Tibial nerve (tissue), 4 donors: ENCODE results near the gene SCN4B.

Experiments
- CTCF ChIP-seq, 5 experiments: fragments of 200-600 bp in 3 of 5; fragments of 450-650 bp in 2 of 5; sonication (generic) in 3 of 5; IDR thresholded peaks; one replicate each; pipeline ENCODE4 v1.5.1; 2016 to 2019; ENCODE audit warnings: antibody characterized with exemption in 5 of 5, mild to moderate bottlenecking in 3 of 5, moderate library complexity in 2 of 5
- EP300 ChIP-seq, 2 donors: sonication (generic); formaldehyde crosslinking; IDR thresholded peaks; one replicate each; pipeline ENCODE4 v1.6.1; 2017; ENCODE audit warnings: antibody characterized with exemption in 2 of 2, mild to moderate bottlenecking in 1 of 2
- POLR2A ChIP-seq, 2 donors: fragments of 450-650 bp; IDR thresholded peaks; one replicate each; pipeline ENCODE4 v1.6.1; 2017; ENCODE audit warnings: antibody characterized with exemption in 2 of 2, mild to moderate bottlenecking in 2 of 2, moderate library complexity in 2 of 2

GRCh38 chr11:118111744-118112035, 40.9 kb downstream of the SCN4B start:
- TF ChIP-seq EP300 (IDR thresholded peaks at IDR 0.05) (no peak), POLR2A (IDR thresholded peaks at IDR 0.05) (no peak), CTCF (IDR thresholded peaks at IDR 0.05) (no peak)
